ENCODE measurements around the gene ZNF12. TPM values are rescaled to one million over a fixed set of nuclear protein-coding genes. Genes with fewer than 3 reads are reported as not detected.

ZNF12 gene
- total RNA-seq, 4 donors from 2014 or later, result 19.4 to 25.6 (median 23.5) TPM

GRCh38 chr7:6648066-6648814 lies 58.5 kb downstream of the ZNF12 start:
- Histone ChIP-seq H3K27me3 (no peaks in the 10 kb centered on the region), H3K36me3 (peaks cover 45 to 100% (median 95%) of the 10 kb centered on the region in 4 donors), H3K4me1 (no peaks in the 10 kb centered on the region), H3K27ac (replicated peaks in 1 of 4) (no peak overlapping the region), H3K4me3 (no peak overlapping the region), H3K9me3 (peaks cover 0 to 3% (median 0%) of the 10 kb centered on the region in 4 donors)
- 86% methylated on average over 11 of the region's 17 CpGs for WGBS
- no peak for TF ChIP-seq POLR2A (IDR thresholded peaks at IDR 0.05; ENCODE audit: low read depth)
- no peak for TF ChIP-seq CTCF (IDR thresholded peaks at IDR 0.05)
- TF ChIP-seq EP300 (IDR thresholded peaks at IDR 0.05), result no peak
- no peak for TF ChIP-seq POLR2AphosphoS5 (IDR thresholded peaks at IDR 0.05)
- intact Hi-C loops (cut with DNase I), result no loop called here
- DNase-seq (ENCODE audit: extremely low spot score), result no peak

- WGBS, result 91% methylated on average over 6 of the region's 14 CpGs
- Histone ChIP-seq H3K4me1 (no peaks in the 10 kb centered on the region), H3K4me3 (no peak overlapping the region), H3K36me3 (peaks cover 38 to 100% (median 96%) of the 10 kb centered on the region in 4 donors), H3K27me3 (no peaks in the 10 kb centered on the region), H3K27ac (replicated peaks in 1 of 4) (no peak overlapping the region), H3K9me3 (peaks cover 0 to 3% (median 0%) of the 10 kb centered on the region in 4 donors)
- intact Hi-C loops (cut with DNase I), result no loop called here
- TF ChIP-seq POLR2AphosphoS5 (IDR thresholded peaks at IDR 0.05) (no peak), EP300 (IDR thresholded peaks at IDR 0.05) (no peak), CTCF (IDR thresholded peaks at IDR 0.05) (no peak), POLR2A (IDR thresholded peaks at IDR 0.05; ENCODE audit: low read depth) (no peak)
- no peak for DNase-seq (ENCODE audit: extremely low spot score)
These were observed 59.2 kb downstream of the ZNF12 start for GRCh38 chr7:6647541-6647940.

GRCh38 chr7:6647080-6647479 lies 59.7 kb downstream of the ZNF12 start:
- Histone ChIP-seq H3K27me3 (no peaks in the 10 kb centered on the region), H3K27ac (replicated peaks in 1 of 4) (no peak overlapping the region), H3K9me3 (peaks cover 0 to 3% (median 0%) of the 10 kb centered on the region in 4 donors), H3K36me3 (peaks cover 33 to 100% (median 96%) of the 10 kb centered on the region in 4 donors), H3K4me1 (no peaks in the 10 kb centered on the region), H3K4me3 (no peak overlapping the region)
- TF ChIP-seq POLR2AphosphoS5 (IDR thresholded peaks at IDR 0.05) (no peak), POLR2A (IDR thresholded peaks at IDR 0.05; ENCODE audit: low read depth) (no peak)
- no peak for DNase-seq (ENCODE audit: extremely low spot score)
- 100% methylated on average over 3 of the region's 8 CpGs for WGBS
- intact Hi-C loops (cut with DNase I), result no loop called here

GRCh38 chr7:6646465-6646864 lies 60.3 kb downstream of the ZNF12 start:
- Histone ChIP-seq H3K27me3 (no peaks in the 10 kb centered on the region), H3K9me3 (no peaks in the 10 kb centered on the region), H3K4me1 (no peaks in the 10 kb centered on the region), H3K4me3 (no peak overlapping the region), H3K36me3 (peaks cover 28 to 100% (median 96%) of the 10 kb centered on the region in 4 donors), H3K27ac (replicated peaks in 1 of 4) (no peak overlapping the region)
- intact Hi-C loops (cut with DNase I), result no loop called here
- WGBS, result 77% methylated on average over 3 of the region's 8 CpGs
- DNase-seq (ENCODE audit: extremely low spot score), result no peak
- TF ChIP-seq EP300 (IDR thresholded peaks at IDR 0.05) (no peak), POLR2AphosphoS5 (IDR thresholded peaks at IDR 0.05) (no peak), POLR2A (IDR thresholded peaks at IDR 0.05; ENCODE audit: low read depth) (no peak), CTCF (IDR thresholded peaks at IDR 0.05) (no peak)

- intact Hi-C loops (cut with DNase I), result no loop called here
- Histone ChIP-seq H3K9me3 (no peaks in the 10 kb centered on the region), H3K27me3 (no peaks in the 10 kb centered on the region), H3K27ac (replicated peaks in 1 of 4) (no peak overlapping the region), H3K4me1 (peaks cover 0 to 12% (median 5%) of the 10 kb centered on the region in 4 donors), H3K4me3 (no peak overlapping the region), H3K36me3 (peaks cover 28 to 99% (median 85%) of the 10 kb centered on the region in 4 donors)
- 98% methylated on average over 6 of the region's 10 CpGs for WGBS
- no peak for TF ChIP-seq POLR2AphosphoS5 (IDR thresholded peaks at IDR 0.05)
- no peak for TF ChIP-seq EP300 (IDR thresholded peaks at IDR 0.05)
- TF ChIP-seq POLR2A (IDR thresholded peaks at IDR 0.05; ENCODE audit: low read depth), result no peak
- TF ChIP-seq CTCF (IDR thresholded peaks at IDR 0.05), result no peak
- DNase-seq (ENCODE audit: extremely low spot score), result no peak
These were observed 62.0 kb downstream of the ZNF12 start for GRCh38 chr7:6644728-6645127.
